ENCODE data around the gene TCP1.

GRCh38 chr6:159754401-159754800 lies 35.0 kb downstream of the TCP1 start:
- TF ChIP-seq POLR2AphosphoS5 (IDR thresholded peaks at IDR 0.05; ENCODE audit: borderline replicate concordance, low read depth, low read length) (no peak), EZH2 (IDR thresholded peaks at IDR 0.05) (no peak)
